OCI-LY7 (cell line): Measurements from ENCODE around the gene KIF4B. TPM values are rescaled to one million over a fixed set of nuclear protein-coding genes. Genes with fewer than 3 reads are reported as not detected.
"Not testable (repeated sequence)": the region's sequence is repeated elsewhere in the genome, so short reads cannot be mapped to it uniquely, and the experiment has no call there.

Experiments
- BruUV-seq: library from RNA; stranded (reverse); fragments of 400-500 nt; replicated peaks from 2 replicates; lab custom pipeline; 2021; lab: Mats Ljungman, UMichigan
- CTCF ChIA-PET: fragments of 300-600 bp; sonication (Branson Sonifier 250); formaldehyde crosslinking; loops from one replicate; lab custom pipeline; 2022; ENCODE audit warnings: antibody characterized with exemption; ENCODE audit not compliant: unreplicated experiment; lab: Charles Lee
- POLR2A ChIA-PET: fragments of 300-600 bp; sonication (Branson Sonifier 250); formaldehyde crosslinking; loops from one replicate; lab custom pipeline; 2022; ENCODE audit warnings: antibody characterized with exemption; lab: Charles Lee
- DNase-seq: peaks from one replicate; pipeline ENCODE4 v3.0.0-alpha.2; 2015; ENCODE audit warnings: low spot score
- H2AFZ ChIP-seq: fragments of 200-600 bp; sonication (generic), shearing (Covaris generic); 2 replicates; pipeline ENCODE4 v1.6.1; 2014; ENCODE audit warnings: mild to moderate bottlenecking, antibody characterized with exemption, low read length, moderate library complexity
- H3K27ac ChIP-seq: fragments of 200-600 bp; sonication (generic); 2 replicates; pipeline ENCODE4 v1.5.1; 2014; ENCODE audit warnings: mixed run types, low read depth, mild to moderate bottlenecking, moderate library complexity, low read length, inconsistent platforms; ENCODE audit not compliant: poor library complexity, severe bottlenecking
- H3K36me3 ChIP-seq: fragments of 200-600 bp; sonication (generic); 2 replicates; pipeline ENCODE4 v1.6.1; 2014; ENCODE audit warnings: mild to moderate bottlenecking, antibody characterized with exemption, low read length, moderate library complexity, mixed read lengths; ENCODE audit not compliant: insufficient read depth
- H3K4me1 ChIP-seq: fragments of 200-600 bp; sonication (generic); 2 replicates; pipeline ENCODE4 v1.5.1; 2014; ENCODE audit warnings: mild to moderate bottlenecking, low read length; ENCODE audit not compliant: insufficient read depth, poor library complexity, severe bottlenecking
- H3K4me2 ChIP-seq: fragments of 200-600 bp; sonication (generic); 2 replicates; pipeline ENCODE4 v1.6.1; 2014; ENCODE audit warnings: mild to moderate bottlenecking, low read length
- H3K4me3 ChIP-seq: fragments of 200-600 bp; sonication (generic); 2 replicates; pipeline ENCODE4 v1.5.1; 2014; ENCODE audit warnings: mild to moderate bottlenecking, low read depth, low read length; ENCODE audit not compliant: poor library complexity, severe bottlenecking
- H3K79me2 ChIP-seq: fragments of 200-600 bp; sonication (generic); 2 replicates; pipeline ENCODE4 v1.6.1; 2016; ENCODE audit warnings: low read depth, mild to moderate bottlenecking, low read length, moderate library complexity, mixed read lengths; ENCODE audit not compliant: insufficient read depth
- H3K9me2 ChIP-seq: fragments of 200-600 bp; sonication (generic); 2 replicates; pipeline ENCODE4 v1.6.1; 2016; ENCODE audit warnings: mild to moderate bottlenecking, low read length, mixed read lengths; ENCODE audit not compliant: insufficient read depth
- H3K9me3 ChIP-seq: fragments of 200-600 bp; sonication (generic); 2 replicates; pipeline ENCODE4 v1.6.1; 2014; ENCODE audit warnings: mild to moderate bottlenecking, mixed run types, low read length, mixed read lengths
- H4K20me1 ChIP-seq: fragments of 200-600 bp; sonication (generic); 2 replicates; pipeline ENCODE4 v1.6.1; 2014; ENCODE audit warnings: mild to moderate bottlenecking, antibody characterized with exemption, low read length, moderate library complexity, mixed read lengths; ENCODE audit not compliant: insufficient read depth
- EZH2phosphoT487 ChIP-seq: fragments of 200-600 bp; sonication (generic); IDR thresholded peaks from 2 replicates; pipeline ENCODE4 v1.6.1; 2018; ENCODE audit warnings: low read depth, borderline replicate concordance, mild to moderate bottlenecking, mixed run types, antibody characterized with exemption, low read length, moderate library complexity, mixed read lengths
- intact Hi-C: fragments of 100-400 bp; cut with micrococcal nuclease; formaldehyde crosslinking; loops from one replicate; pipeline ENCODE4 v1.10.0; 2022; ENCODE audit not compliant: unreplicated experiment
- total RNA-seq, 2 experiments: library from RNA; depleted of rRNA in 1 of 2; stranded (reverse); fragments of >200 nt in 1 of 2; shearing (Covaris generic) in 1 of 2; gene quantifications; 2 replicates each; pipeline ENCODE4 v1.2.3, GENCODE V29; 2014 to 2022
- TF ChIP-seq, protein P1 (sequence below): fragments of 200-600 bp; sonication (generic); conservative IDR thresholded peaks from 2 replicates; pipeline ENCODE4 v1.5.1; 2014; ENCODE audit warnings: mild to moderate bottlenecking, antibody characterized with exemption, low read length, moderate library complexity, mixed read lengths

Gene KIF4B
- total RNA-seq, 2 experiments from 2014 or later, result not detected

DNA sequence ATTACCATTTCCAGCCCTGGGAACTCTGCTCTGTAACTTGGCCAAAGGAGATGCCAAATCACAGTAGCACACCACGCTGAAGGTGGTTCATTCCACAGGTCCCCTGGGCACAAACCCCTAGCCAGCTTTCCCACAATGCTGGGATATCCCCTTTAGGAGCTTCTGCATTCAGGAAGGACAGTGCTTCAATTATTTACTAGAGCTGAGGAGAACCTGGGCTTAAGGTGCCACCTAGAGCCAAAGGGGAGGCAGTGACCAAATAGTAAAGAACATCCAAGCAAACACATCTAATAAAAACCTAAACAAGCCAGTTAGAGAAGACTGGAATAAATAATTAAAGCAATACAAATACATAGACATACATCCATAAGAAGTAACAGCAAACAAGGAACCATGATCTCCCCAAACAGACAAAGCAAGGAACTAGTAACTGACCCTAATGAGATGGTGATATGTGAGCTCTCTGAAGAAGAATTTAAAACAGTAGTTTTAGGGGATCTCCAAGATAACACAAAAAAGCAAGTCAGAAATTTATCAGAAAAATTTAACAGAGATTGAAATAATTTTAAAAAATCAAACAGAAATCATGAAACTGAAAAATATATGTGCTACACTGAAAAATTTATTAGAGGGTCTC is 14.6 kb downstream of the KIF4B start:
- no peaks in the 10 kb centered on the region for H4K20me1 ChIP-seq
- BruUV-seq, result no TSS peak
- ChIA-PET CTCF (no interaction called here), POLR2A (interaction anchor here (0.7 kb wide), 1 partner anchor 9 kb away, joined by 3 read pairs; no protein-coding TSS in a partner anchor)
- no peaks in the 10 kb centered on the region for H3K36me3 ChIP-seq
- DNase-seq, result peak; percentile 7
- H3K79me2 ChIP-seq, result no peaks in the 10 kb centered on the region
- H3K9me3 ChIP-seq, result no peaks in the 10 kb centered on the region
- H3K27ac ChIP-seq, result no peak overlapping the region
- H3K4me2 ChIP-seq, result no peak overlapping the region
- no peak overlapping the region for H3K4me3 ChIP-seq
- intact Hi-C loops, result no loop called here
- H3K4me1 ChIP-seq, result no peaks in the 10 kb centered on the region
- no peak overlapping the region for H2AFZ ChIP-seq
- no peak for TF ChIP-seq EZH2phosphoT487
- TF ChIP-seq, protein P1, sequence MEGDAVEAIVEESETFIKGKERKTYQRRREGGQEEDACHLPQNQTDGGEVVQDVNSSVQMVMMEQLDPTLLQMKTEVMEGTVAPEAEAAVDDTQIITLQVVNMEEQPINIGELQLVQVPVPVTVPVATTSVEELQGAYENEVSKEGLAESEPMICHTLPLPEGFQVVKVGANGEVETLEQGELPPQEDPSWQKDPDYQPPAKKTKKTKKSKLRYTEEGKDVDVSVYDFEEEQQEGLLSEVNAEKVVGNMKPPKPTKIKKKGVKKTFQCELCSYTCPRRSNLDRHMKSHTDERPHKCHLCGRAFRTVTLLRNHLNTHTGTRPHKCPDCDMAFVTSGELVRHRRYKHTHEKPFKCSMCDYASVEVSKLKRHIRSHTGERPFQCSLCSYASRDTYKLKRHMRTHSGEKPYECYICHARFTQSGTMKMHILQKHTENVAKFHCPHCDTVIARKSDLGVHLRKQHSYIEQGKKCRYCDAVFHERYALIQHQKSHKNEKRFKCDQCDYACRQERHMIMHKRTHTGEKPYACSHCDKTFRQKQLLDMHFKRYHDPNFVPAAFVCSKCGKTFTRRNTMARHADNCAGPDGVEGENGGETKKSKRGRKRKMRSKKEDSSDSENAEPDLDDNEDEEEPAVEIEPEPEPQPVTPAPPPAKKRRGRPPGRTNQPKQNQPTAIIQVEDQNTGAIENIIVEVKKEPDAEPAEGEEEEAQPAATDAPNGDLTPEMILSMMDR, result peak; percentile 63
- H3K9me2 ChIP-seq, result no peaks in the 10 kb centered on the region

DNA sequence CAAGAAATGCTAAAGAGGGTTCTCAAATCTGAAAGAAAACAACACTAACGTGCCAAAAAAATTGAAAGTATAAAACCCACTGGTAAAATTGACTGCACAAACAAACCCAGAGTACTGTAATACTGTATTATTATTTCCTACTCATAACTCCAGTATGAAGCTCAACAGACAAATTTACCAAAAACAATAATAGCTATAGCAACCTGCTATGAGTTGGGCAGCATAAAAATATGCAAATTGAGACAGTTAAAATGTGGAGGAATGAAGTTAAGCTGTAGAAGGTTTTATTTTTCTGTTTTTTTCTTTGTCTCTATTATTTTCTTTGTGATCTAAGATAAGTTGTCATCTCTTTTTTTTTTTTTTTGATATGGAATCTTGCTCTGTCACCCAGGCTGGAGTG is 15.7 kb downstream of the KIF4B start:
- Histone ChIP-seq H4K20me1 (no peaks in the 10 kb centered on the region), H3K4me1 (no peaks in the 10 kb centered on the region), H3K36me3 (no peaks in the 10 kb centered on the region), H3K4me3 (no peak overlapping the region), H3K79me2 (no peaks in the 10 kb centered on the region), H3K9me2 (no peaks in the 10 kb centered on the region), H2AFZ (no peak overlapping the region), H3K27ac (no peak overlapping the region), H3K4me2 (no peak overlapping the region), H3K9me3 (no peaks in the 10 kb centered on the region)
- TF ChIP-seq, protein P1, result no peak
- DNase-seq, result no peak
- POLR2A ChIA-PET, result interaction anchor here (0.7 kb wide), 1 partner anchor 444 kb away, joined by 3 read pairs; no protein-coding TSS in a partner anchor
- BruUV-seq, result no TSS peak
- intact Hi-C loops, result no loop called here
- CTCF ChIA-PET, result interaction anchor here (1.0 kb wide), 1 partner anchor 40 kb away, joined by 3 read pairs; no protein-coding TSS in a partner anchor

DNA sequence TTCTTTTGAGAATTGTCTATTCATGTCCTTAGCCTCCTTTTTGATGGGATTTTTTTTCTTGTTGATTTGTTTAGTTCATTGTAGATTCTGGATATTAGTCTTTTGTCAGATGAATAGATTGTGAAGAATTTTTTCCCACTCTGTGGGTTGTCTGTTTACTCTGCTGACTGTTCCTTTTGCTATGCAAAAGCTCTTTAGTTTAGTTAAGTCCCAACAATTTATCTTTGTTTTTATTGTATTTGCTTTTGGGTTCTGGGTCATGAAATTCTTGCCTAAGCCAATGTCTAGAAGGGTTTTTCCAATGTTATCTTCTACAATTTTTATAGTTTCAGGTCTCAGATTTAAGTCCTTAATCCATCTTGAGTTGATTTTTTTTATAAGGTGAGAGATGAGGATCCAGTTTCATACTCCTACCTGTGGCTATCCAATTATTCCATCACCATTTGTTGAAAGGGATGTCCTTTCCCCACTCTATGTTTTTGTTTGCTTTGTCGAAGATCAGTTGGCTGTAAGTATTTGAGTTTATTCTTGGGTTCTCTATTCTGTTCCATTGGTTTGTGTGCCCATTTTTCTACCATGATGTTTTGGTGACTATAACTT is 20.7 kb downstream of the KIF4B start:
- H3K27ac ChIP-seq, H3K4me2 ChIP-seq, H3K9me3 ChIP-seq, POLR2A ChIA-PET, intact Hi-C loops, H3K9me2 ChIP-seq, H3K4me3 ChIP-seq, H3K36me3 ChIP-seq, H2AFZ ChIP-seq, DNase-seq, H3K79me2 ChIP-seq, H4K20me1 ChIP-seq, CTCF ChIA-PET, BruUV-seq, H3K4me1 ChIP-seq: not testable (repeated sequence)

DNA sequence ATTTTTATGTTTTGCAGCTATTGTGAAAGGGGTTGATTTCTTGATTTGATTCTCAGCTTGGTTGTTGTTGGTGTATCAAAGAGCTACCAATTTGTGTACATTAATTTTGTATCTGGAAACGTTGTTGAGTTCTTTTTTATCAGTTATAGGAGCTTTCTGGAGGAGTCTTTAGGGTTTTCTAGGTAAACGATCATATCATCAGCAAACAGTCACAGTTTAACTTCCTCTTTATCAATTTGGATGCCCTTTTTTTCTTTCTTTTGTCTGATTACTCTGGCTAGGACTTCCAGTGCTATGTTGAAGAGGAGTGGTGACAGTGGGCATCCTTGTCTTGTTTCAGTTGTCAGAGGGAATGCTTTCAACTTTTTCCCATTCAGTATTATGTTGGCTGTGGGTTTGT is 21.5 kb downstream of the KIF4B start:
- DNase-seq, H3K79me2 ChIP-seq, H3K36me3 ChIP-seq, POLR2A ChIA-PET, H3K4me3 ChIP-seq, H3K4me1 ChIP-seq, CTCF ChIA-PET, H3K9me2 ChIP-seq, H3K4me2 ChIP-seq, H3K27ac ChIP-seq, H4K20me1 ChIP-seq, H3K9me3 ChIP-seq, intact Hi-C loops, BruUV-seq, H2AFZ ChIP-seq: not testable (repeated sequence)
